Nasal cavity respiratory epithelium epithelial cell of viscerocranial mucosa (primary cell): ENCODE data around the gene FNTB. TPM values are rescaled to one million over a fixed set of nuclear protein-coding genes. Genes with fewer than 3 reads are reported as not detected.

Experiments used
- total RNA-seq: library from RNA; depleted of rRNA; stranded (reverse); fragments of >200 nt; gene quantifications from 2 replicates; pipeline ENCODE4 v1.2.3, GENCODE V29; 2014

The FNTB gene, protein sequence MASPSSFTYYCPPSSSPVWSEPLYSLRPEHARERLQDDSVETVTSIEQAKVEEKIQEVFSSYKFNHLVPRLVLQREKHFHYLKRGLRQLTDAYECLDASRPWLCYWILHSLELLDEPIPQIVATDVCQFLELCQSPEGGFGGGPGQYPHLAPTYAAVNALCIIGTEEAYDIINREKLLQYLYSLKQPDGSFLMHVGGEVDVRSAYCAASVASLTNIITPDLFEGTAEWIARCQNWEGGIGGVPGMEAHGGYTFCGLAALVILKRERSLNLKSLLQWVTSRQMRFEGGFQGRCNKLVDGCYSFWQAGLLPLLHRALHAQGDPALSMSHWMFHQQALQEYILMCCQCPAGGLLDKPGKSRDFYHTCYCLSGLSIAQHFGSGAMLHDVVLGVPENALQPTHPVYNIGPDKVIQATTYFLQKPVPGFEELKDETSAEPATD
- total RNA-seq, result 6.5 and 10.4 TPM in 2 replicates

DNA sequence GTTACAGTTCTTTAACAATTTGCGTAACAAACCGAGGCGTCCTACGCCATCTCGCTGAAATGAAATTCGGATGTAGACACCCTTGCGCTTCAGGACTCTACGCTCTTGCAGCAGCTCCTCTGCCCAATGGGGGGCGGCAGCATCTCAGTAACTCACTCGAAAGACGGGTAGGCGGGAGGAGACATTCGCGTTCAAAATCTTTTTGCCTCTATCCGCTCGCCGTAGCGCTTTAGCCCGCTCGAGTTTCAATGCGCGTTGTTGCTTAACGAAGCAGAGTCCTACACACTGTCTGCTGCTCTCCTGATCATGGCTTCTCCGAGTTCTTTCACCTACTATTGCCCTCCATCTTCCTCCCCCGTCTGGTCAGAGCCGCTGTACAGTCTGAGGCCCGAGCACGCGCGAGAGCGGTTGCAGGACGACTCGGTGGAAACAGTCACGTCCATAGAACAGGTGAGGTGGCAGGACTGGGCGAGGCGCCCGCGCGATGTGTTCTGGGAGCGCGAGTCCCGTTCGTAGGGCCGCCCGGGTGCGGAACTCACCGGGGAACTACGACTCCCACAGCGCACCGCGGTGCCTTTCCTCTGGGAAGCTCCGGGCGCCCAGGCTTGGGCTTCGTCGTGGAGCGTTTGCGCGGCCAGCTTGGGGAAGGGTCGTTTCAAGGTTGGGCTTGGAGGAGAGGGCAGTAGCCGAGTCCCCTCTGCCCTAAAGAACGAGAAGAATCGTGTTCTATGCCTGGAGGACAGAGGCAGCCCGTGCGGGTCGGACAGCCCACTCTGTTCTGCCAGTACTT is at the start of gene FNTB:
FNTB (plus strand) TSS at position 248 of the 790 bp plus-strand sequence; CDS start at position 307, 59 bp downstream.

DNA sequence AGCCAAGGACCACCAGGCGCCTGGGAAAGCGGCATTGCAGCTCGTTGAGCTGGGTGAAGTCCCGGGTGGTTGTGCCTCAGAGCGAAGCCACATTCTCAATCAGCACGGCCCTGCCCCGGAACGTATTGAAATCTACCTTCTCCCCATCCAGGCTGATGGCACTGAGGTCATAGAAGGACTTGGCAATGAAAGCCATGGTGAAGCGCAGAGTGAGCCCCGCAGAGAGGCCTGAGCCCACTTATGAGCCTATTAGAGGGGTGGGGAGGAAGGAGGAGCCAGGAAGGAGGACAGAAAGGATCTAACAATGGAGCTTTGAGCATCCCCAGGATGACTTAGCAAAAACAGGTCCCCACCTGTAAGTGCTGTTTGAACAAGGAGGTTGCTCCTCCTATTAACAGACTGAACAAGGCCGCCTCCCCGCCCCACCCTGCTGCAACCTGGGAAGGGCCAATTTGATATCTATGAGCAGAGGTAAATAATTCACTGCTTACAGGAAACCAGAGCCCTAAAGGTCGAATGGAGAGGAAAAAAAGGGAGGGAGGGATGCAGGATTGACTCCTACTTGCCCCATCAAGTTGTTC is 44.1 kb upstream of the FNTB start, which contains the start of gene GPX2:
GPX2 (minus strand) TSS at position 215 of the 581 bp plus-strand sequence; CDS start at position 196, 19 bp downstream.

DNA sequence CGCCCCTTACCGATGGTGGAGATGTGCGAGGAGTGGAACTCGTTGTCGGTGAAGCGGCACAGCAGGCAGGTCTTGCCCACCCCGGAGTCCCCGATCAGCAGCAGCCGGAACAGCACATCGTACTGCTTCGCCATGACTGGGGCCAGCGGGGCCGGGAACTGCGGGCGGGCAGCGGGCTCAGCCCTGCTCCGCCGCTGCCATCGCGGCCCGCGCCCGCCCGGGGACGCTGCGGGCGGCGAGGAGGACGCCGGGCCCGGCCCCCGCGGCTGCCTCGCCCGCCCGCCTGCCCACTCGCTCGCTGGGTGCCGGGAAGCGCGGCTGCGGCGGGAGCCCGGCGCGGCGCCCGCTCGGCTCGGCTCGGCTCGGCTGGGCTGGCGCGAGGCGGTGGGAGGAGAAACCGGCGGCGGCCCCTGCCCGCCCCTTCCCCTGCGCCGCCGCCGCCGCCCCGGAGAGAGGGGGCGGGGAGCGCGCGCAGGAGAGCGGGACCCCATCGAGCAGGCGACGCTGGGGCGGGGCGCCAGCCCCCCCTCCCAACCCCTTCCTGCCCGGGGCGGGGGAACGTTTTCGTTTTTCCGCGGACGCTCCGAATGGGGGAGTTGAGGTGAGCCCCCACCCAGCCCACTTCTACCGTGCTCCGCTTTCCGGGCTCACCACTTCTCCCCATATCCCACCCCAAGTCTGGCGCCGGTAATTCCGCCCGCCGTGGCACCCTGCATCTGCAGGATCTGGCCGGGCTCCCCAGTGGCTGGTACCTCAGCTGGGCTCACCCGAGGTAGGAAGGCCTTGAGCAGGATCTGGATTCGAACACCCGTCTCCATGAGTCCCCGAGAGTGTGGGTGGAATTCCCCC is 14.5 kb upstream of the FNTB start, which contains the start of gene RAB15:
RAB15 (minus strand) TSS at position 394 of the 849 bp plus-strand sequence; CDS start at position 134, 260 bp downstream.

DNA sequence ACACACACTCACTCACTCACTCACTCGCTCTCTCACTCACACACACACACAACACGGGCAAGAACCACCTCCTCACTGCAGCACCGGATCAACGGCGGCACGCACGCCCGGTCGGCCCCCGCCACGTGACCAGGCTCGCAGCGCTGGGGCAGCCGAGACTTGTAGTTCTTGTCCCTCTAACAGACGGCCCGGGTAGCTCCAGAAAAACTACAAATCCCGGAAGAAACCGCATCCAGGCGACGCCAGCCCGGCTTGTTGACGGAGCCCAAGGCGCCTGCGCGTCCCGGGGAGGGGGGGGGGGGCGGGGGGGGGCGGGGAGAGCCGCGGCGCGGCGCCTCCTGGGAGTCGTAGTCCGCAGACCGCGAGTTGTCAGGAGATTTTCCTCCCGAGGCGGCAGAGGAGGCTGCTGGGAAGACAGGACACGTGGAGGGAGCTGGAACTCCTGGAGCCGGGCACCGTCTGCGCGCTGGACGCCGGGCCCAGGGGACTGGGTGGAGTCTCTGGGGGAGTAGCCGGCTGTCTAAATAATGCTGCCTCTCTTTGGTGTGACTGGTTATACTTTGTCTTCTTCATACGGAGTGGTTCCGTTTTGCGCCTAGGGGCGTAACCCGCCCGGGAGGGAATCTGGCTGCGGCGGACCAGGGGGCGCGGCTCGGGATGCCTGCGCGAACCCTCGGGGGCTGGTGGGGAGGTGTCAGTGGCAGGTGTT is 115.9 kb downstream of the FNTB start, which contains the start of gene MAX:
MAX (minus strand) TSS at position 77 of the 709 bp plus-strand sequence. CDS start 178 bp downstream, outside the sequence.

Other genes with a start within 250 kb of the FNTB start
- not detected in 2 replicates for gene SPTB, start 107.0 kb upstream of the FNTB start, total RNA-seq
- gene CHURC1, start 72.4 kb upstream of the FNTB start, total RNA-seq, result 21.9 and 30.3 TPM in 2 replicates
- 0.71 and 1.0 TPM in 2 replicates for gene GPX2, start 44.1 kb upstream of the FNTB start, total RNA-seq
- under 0.01 and 0.28 TPM in 2 replicates for gene RAB15, start 14.6 kb upstream of the FNTB start, total RNA-seq
- gene MAX, start 115.6 kb downstream of the FNTB start, total RNA-seq, result 43.7 and 60.3 TPM in 2 replicates